GM21825 (cell line): ENCODE results near the gene CPS1.

ENCODE experiments used
- ATAC-seq: cut with Tn5 transposase; IDR thresholded peaks from one replicate; pipeline ENCODE4 v1.9.1; 2021; ENCODE audit warnings: mild to moderate bottlenecking, moderate library complexity; ENCODE audit not compliant: unreplicated experiment

Gene CPS1

GRCh38 chr2:210546424-210547208, 9.8 kb upstream of the CPS1 start:
- ATAC-seq: no peak

DNA sequence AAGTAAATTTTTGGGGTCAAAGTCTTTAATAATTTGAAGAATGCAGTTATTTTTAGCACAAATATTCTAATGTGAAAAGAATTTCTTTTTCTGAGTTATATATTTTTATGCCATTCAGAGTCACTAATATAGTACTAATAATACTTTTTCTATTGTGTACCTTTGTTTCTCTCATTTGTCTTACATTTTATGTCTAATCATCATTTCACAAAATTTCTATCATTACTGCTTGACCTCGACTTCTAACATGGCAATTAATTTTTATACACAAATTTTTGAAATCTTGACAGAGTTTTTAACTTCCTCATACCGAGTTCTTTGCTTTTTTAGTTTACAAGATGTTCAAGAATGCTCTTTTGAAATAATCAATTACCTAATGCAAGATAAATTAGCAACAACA, 8.4 kb upstream of the CPS1 start:
- no peak for ATAC-seq

GRCh38 chr2:210548878-210549384, 7.5 kb upstream of the CPS1 start:
- ATAC-seq: no peak

- no peak for ATAC-seq
Measured at GRCh38 chr2:210551001-210551400, 5.4 kb upstream of the CPS1 start.

- no peak for ATAC-seq
Measured at GRCh38 chr2:210553373-210553772, 3.0 kb upstream of the CPS1 start.

- no peak for ATAC-seq
Measured at GRCh38 chr2:210555555-210555954, 844 bp upstream of the CPS1 start.

DNA sequence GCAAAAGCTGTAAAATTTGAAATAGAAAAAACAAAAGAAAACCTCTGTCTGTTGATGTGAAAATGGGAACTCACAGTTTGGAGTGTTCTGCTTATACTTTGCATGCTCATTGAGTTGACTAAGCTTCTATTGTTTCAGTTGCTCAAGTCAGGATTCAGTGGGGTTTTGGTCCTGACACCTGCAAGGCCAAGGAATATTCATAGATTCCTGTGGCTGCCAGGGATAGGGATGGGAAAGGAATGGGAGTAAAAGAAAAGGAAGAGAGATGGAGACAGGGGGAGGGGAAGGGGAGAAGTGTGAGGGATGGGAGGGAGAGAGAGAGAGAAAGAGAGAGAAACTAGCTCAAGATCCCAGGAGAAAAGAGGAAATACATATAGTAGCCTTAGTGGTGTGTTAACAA, 1.3 kb downstream of the CPS1 start:
- ATAC-seq: no peak

DNA sequence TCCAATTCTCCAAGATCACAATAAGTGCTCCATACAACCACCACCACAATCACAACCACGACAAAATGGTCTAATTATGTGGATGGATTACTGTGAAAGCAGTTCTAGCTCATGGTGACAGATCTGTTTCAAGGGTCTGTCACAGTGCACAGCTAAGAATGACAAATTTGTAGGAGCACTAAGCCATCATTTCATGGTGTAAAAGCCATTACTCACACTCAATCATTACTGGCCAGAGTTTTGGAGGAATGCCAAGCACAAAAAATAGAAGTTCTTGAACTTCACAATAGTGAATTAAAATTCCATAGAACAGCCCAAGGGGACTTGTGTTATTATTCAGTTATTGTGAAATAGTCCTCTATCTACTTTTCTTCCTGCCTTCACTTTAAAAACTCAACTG, 2.3 kb downstream of the CPS1 start:
- no peak for ATAC-seq

GRCh38 chr2:210559182-210559581, 2.8 kb downstream of the CPS1 start:
- no peak for ATAC-seq

DNA sequence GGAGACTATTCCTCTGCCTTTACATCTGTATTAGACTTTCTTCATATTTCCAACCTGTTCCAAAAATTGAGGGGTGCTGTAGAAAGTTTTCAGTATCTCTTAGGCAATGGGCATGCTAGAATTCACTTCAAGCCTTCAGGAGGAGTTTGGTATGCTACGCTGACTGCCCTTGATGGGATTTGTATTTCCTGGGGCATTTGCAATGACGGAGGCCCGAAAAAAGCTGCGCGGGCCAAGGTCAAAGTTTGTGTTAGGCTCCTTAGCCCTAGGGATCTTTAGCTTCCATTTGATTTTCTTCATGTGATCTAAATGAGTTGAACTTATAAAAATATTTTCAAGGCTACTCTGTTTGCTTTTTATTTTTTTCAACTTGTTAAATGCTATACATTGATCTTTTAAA, 5.1 kb downstream of the CPS1 start:
- ATAC-seq: no peak

DNA sequence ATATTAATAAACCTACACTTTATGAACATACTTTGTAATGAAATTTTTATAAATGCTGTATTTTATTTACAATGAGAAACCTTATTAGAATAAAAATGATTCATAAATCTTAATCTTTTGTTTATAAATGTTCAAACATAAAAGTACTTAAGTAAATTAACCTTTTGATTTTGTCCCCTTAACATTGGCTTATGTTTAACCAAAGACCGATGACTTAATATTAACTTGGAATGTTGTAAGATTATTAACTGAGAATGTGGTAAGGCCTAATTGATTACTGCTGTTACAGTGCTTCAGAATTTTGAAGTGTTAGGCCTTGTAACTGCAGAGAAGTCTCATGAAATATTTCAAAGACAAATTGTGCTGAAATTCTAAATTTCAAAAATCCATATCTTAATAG, 5.7 kb downstream of the CPS1 start:
- no peak for ATAC-seq

DNA sequence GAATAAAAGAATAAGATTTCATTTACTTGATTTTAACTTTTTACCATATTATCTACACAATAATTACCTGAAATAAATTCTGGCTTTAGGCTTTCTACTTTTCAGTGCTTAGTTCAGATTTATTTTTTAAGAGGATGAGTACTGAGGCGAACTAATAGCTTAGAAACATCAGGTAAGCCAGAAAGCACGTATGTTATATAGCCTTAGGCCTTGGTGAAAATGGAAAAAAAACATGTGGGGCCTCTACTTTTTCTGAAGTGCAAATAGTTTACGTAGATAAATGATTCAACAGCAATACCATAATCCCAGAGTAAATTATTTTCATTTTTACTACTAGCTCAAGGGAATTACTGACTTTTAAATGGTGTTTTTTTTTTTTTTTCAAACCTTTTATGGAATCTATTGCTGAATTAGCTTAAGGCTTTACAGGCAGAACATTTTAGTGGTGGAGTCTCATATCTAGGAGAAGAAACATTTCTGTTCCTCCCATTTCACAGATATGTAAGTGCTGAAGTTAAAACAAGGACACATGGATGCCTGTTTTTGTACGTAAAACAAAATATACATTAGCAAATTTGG, 6.2 kb downstream of the CPS1 start:
- no peak for ATAC-seq

- ATAC-seq: no peak
Measured at GRCh38 chr2:210567279-210567678, 10.9 kb downstream of the CPS1 start.

DNA sequence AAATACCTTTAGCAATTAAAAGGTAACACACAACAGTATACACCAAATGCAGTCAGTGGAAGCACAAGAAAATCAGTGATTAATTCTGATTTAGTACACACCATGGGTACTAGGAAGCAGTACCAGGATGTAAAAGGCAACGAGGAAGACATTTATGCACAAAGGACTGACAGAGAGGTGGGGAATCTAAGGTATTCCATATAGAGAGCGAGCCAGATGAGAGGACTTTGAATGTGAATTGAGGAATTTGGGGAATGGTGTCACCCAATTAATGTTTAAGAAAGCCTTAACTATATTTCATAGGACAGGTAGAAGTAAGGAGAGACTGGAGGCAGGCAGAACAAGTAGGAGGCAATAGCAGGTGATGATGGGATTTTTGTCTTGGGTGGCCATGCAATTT, 11.7 kb downstream of the CPS1 start:
- ATAC-seq: no peak

DNA sequence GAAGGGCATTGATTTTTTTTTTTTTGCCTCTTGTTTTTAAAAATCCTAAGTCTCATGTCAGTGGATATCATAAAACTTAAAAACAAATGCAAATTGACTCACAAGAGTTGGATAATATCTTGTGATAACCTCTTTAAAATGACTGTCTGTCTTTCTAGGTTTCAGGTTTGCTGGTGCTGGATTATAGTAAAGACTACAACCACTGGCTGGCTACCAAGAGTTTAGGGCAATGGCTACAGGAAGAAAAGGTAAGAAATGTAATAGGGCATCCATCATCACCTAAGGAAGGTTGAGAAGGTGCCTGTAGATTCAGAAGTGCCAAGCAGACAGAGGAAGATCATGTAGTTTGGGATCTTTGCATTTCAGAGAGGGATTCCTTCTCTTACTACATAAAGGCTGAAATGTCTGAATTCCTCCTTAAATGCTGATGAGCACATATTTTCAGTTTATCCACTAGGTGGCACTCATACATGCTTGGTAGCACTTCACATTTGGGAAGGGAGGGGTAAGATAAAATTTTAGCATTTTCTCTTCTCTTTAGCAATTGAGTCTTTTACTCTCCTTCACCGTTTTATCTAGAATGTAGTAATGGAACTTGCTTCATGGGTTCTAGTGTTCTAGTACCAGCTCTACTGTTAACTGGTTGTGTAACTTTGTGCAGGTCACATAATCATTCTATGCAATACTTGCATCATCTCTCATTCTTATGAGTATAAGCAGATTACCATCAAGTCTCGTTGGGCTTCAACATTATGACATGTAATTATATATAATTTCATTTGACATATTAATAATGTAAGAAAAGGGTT, 21.1 kb downstream of the CPS1 start:
- peak; percentile 94 for ATAC-seq

- ATAC-seq: no peak
Measured at GRCh38 chr2:210584834-210585233, 28.4 kb downstream of the CPS1 start.

DNA sequence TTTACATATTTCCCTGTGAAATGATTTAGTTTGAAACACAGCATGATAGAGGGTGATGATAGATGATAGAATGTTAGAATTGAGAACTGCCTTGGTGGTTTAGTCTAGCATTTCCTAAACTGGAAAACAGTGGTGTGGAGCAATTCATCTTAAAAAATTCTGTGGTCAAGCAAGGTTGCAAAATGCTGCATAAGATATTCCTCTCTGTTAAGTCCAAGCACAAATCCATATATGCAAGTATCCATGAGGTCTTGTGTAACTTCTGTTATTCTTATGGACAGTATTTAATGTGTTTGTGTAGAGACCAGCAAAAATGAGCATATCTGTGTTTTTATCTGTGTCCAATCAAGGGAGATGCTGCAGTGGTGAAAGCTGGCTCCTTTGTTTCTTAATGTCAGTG, 30.0 kb downstream of the CPS1 start:
- ATAC-seq: no peak

GRCh38 chr2:210591663-210592062, 35.3 kb downstream of the CPS1 start:
- no peak for ATAC-seq

DNA sequence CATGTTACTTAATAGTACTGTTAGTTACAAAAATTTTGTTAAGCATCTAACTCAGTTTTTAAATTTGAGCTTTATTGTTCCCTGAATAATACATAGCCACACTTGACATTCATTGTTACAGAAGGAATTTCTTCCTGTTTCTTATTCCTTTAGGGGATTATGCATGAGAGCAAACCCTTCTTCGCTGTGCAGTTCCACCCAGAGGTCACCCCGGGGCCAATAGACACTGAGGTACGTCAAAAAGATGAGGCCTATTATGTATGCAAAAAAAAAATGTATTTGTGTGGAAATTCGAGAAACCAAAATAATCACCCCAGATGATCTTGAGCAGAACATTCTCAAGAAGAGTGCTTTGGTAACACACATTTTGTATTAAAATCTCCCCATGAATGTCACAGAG, 36.3 kb downstream of the CPS1 start:
- ATAC-seq: no peak

DNA sequence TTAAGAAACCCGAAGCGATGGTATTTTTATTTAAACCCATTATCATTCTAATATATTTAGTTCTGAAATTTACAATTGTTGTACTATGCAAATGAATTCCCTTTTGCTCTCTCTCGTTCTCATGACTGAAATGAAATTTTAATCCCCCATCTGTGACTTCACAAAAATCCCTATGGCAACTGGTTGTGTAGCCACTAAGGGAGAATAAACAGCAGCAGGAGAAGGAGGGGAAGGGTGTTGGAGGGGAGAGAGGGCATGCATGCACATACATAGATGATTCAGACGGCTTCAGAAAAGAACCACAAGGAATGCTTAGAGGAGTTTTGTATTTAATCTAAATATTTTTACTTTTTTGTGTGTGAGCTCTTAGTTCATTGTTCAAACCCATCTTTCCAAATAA, 36.8 kb downstream of the CPS1 start:
- ATAC-seq: no peak

- ATAC-seq: no peak
Measured at GRCh38 chr2:210598219-210598618, 41.8 kb downstream of the CPS1 start.

GRCh38 chr2:210599476-210599875, 43.1 kb downstream of the CPS1 start:
- ATAC-seq: no peak
